ENCODE results near the gene CTAG2.
"Not testable (repeated sequence)": the region's sequence is repeated elsewhere in the genome, so short reads cannot be mapped to it uniquely, and the experiment has no call there.

Gene CTAG2

DNA sequence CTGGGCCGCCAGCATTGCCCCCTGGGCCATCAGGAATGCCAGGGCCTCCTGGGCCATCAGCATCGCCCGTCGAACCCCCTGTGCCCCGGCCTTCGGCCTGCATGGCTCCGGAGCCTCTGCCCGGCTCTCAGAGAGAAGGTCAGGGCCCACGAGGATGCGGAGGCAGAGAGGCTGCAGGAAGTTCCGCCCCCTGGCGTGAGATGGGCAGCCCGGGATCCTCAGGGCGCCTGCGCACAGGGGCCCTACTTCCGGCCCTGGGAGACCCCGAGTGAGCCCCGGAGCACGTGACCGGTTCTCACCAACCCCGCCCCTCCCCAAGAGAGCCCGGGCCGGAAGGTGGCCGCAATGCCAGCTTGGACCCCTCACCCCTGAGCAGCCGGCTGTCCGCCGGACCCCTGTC, at the start of gene CTAG2:
TSS of gene CTAG2 (minus strand) at position 167 of the 400 bp plus-strand sequence. CDS start at position 103, 64 bp downstream.
- DNase-seq (ENCODE audit: low read depth in 2 of 2) = not testable (repeated sequence)

DNA sequence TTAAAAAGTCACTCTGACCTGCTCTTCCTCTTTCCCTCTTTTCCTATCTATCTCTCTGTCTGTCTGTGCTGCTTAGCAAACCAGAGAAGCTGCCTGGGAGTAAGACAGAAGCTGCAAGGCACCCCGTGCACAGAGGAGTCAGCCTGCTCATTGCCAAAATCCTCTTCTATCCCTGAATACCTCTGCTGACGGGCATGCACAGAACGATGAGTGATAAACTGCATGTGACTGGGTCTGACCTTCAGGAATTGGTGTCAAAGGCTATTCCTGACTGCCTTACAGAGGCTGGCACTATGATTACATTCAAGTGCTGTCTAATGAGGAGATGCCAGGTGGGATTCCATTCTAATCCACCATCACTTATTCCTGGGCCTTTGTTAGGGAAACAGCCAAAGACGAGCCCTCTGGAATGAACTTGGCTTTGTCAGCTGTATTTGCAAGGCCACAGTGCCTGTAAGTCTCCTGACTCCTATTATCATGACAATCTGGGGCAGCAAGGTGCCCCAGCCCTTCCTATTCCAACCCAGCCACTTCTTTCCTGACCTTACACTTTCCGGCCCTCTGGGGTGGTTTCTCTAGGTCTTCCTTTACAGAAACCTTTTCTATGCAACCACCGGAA, 45.4 kb upstream of the CTAG2 start:
- DNase-seq (ENCODE audit: low read depth in 2 of 2) = no peak

- no peak for DNase-seq (ENCODE audit: low read depth in 2 of 2)
Observed at GRCh38 chrX:154696676-154697045, 43.3 kb upstream of the CTAG2 start.

DNA sequence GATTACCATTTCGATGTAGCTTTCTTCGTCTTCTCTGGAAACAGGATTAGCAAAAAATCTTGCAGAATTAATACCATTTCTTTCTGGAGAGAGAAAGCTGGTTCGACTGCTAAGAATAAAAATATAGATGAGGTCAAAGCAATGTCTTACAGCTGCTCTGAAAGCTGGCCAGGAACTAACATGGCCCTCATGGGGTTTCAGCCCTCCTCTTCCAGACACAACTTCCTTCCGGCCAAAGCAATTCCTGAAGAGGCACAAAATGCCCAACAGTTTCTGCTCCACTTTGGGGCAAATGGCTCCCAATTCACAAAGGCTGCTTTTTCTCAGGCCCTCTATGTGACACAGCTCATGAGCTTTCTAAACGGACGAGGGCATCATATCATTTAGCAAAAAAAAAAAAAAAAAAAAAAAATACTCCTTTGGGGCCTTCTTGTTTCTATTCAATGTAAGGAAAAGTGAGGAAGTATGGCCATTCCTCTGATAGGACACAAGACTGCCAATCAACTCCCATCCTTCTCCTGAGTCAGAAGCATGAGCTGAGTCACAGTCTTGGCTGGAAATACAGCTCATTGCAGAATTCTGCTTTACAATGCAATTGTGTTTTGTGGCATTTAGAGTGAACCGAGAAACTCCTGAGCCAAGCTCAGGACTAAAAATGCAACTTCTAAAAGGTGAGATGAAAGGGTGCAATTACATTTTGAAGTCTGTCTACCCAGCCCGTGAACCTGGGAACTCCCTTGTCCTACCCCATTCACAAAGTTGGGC, 42.7 kb upstream of the CTAG2 start:
- DNase-seq (ENCODE audit: low read depth in 2 of 2) = no peak

GRCh38 chrX:154693394-154693793, 40.0 kb upstream of the CTAG2 start:
- DNase-seq (ENCODE audit: low read depth in 2 of 2) = no peak

DNA sequence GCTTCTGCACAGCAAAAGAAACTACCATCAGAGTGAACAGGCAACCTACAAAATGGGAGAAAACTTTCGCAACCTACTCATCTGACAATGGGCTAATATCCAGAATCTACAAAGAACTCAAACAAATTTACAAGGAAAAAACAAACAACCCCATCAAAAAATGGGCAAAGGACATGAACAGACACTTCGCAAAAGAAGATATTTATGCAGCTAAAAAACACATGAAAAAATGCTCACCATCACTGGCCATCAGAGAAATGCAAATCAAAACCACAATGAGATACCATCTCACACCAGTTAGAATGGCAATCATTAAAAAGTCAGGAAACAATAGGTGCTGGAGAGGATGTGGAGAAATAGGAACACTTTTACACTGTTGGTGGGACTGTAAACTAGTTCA, 37.1 kb upstream of the CTAG2 start:
- DNase-seq (ENCODE audit: low read depth in 2 of 2) = not testable (repeated sequence)

GRCh38 chrX:154672084-154672483, 18.7 kb upstream of the CTAG2 start:
- DNase-seq (ENCODE audit: low read depth in 2 of 2) = not testable (repeated sequence)

- not testable (repeated sequence) for DNase-seq (ENCODE audit: low read depth in 2 of 2)
Observed at GRCh38 chrX:154670848-154671247, 17.5 kb upstream of the CTAG2 start.

GRCh38 chrX:154661899-154662298, 8.5 kb upstream of the CTAG2 start:
- no peak for DNase-seq (ENCODE audit: low read depth in 2 of 2)

DNA sequence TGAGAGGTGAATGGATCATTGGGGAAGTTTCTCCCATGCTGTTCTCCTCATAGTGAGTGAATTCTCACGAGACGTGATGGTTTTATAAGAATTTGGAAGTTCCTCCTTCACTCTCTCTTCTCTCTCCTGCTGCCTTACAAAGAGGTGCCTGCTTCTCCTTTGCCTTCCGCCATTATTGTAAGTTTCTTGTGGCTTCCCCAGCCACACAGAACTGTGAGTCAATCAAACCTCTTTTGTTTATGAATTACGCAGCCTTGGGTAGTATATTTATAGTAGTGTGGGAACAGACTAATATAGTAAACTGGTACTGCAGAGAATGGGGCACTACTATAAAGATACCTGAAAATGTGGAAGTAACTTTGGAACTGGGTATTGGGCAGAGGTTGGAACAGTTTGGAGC, 7.8 kb upstream of the CTAG2 start:
- no peak for DNase-seq (ENCODE audit: low read depth in 2 of 2)

GRCh38 chrX:154660541-154660940, 7.2 kb upstream of the CTAG2 start:
- no peak for DNase-seq (ENCODE audit: low read depth in 2 of 2)

DNA sequence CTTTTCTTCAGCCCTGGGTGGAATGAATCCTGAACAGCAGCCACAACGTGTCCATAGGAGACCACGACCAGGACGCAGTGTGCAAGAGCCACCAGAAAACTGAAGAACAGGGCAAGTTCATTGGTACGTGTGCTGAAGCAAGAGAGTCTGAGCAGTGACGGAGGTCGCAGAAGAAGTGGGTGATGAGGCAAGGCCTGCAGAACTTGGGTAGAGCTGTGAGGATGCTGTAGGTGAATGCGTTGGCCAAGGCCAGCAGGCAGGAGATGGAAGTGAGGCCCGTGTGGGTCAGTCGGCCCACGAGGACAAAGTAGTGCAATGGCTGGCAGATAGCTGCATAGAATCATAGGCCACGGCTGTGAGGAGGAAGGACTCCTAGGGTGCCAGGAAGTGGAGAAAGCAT, 5.6 kb upstream of the CTAG2 start:
- DNase-seq (ENCODE audit: low read depth in 2 of 2) = no peak

GRCh38 chrX:154658187-154658586, 4.8 kb upstream of the CTAG2 start:
- no peak for DNase-seq (ENCODE audit: low read depth in 2 of 2)

- DNase-seq (ENCODE audit: low read depth in 2 of 2) = no peak
Observed at GRCh38 chrX:154657226-154657805, 3.9 kb upstream of the CTAG2 start.

GRCh38 chrX:154655786-154656185, 2.4 kb upstream of the CTAG2 start:
- DNase-seq (ENCODE audit: low read depth in 2 of 2) = no peak

- DNase-seq (ENCODE audit: low read depth in 2 of 2) = no peak
Observed at GRCh38 chrX:154655346-154655745, 2.0 kb upstream of the CTAG2 start.

- DNase-seq (ENCODE audit: low read depth in 2 of 2) = no peak
Observed at GRCh38 chrX:154654925-154655324, 1.5 kb upstream of the CTAG2 start.

- DNase-seq (ENCODE audit: low read depth in 2 of 2) = no peak
Observed at GRCh38 chrX:154654372-154654771, 993 bp upstream of the CTAG2 start.

GRCh38 chrX:154653048-154653401, 354 bp downstream of the CTAG2 start:
- no peak for DNase-seq (ENCODE audit: low read depth in 2 of 2)

DNA sequence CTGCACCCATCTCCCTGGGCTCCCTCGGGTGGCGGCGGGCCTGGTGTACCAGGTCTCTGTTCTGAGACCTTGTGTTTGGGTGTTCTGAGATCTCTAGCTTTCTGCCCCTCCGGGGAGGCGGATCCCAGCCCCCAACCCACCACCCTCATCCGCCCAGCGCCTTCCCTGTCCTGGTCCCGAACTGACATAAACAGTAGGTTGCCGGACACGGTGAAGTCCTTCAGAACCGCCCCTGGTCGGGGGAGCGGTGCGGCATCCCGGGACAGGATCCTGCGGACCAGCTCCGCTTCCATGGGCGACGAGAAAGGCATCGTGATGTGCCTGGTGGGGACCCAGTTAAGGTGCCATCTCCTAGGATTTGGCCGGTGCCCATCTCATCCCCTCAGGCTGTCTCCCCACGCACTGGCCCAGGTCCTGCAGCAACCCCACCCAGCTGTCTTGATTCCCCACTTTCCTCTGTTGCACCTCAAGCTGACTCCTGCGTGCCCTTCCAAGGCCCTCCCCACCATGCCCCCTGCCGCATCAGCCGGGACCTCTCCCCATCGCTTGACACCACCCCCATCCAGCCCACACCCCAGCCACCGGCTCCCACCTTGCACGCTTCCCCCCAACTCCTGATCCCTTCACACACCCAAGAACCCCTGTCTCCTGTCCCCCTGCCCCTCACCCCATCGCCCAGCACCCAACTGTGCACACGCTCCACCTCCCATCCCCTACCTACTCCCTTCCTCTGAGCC, 900 bp downstream of the CTAG2 start:
- DNase-seq (ENCODE audit: low read depth in 2 of 2) = no peak

DNA sequence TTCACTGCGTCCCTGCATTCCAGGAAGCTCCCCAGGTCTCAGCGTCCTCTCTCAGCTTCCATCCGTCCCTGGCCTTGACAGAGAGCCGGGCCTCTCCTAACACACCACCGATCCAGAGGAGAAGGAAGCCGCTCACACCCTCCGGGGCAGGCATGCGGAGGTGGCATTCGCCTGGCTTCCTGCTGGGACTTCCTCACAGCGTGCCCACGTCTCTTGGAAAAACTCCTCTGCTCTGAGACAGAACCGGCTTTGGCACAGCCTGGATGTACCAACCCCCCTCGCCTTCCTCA, 3.2 kb downstream of the CTAG2 start:
- no peak for DNase-seq (ENCODE audit: low read depth in 2 of 2)

GRCh38 chrX:154649503-154650220, 3.7 kb downstream of the CTAG2 start:
- no peak for DNase-seq (ENCODE audit: low read depth in 2 of 2)
